Cerebellar nuclear complex (tissue), 1 donor: ENCODE measurements around the gene PRRX2.
"Not testable (repeated sequence)": the region's sequence is repeated elsewhere in the genome, so short reads cannot be mapped to it uniquely, and the experiment has no call there.

Experiments
- DNase-seq, 2 experiments: peaks; one replicate each; lab custom pipeline; 2025; lab: John Stamatoyannopoulos, UW

The PRRX2 gene

DNA sequence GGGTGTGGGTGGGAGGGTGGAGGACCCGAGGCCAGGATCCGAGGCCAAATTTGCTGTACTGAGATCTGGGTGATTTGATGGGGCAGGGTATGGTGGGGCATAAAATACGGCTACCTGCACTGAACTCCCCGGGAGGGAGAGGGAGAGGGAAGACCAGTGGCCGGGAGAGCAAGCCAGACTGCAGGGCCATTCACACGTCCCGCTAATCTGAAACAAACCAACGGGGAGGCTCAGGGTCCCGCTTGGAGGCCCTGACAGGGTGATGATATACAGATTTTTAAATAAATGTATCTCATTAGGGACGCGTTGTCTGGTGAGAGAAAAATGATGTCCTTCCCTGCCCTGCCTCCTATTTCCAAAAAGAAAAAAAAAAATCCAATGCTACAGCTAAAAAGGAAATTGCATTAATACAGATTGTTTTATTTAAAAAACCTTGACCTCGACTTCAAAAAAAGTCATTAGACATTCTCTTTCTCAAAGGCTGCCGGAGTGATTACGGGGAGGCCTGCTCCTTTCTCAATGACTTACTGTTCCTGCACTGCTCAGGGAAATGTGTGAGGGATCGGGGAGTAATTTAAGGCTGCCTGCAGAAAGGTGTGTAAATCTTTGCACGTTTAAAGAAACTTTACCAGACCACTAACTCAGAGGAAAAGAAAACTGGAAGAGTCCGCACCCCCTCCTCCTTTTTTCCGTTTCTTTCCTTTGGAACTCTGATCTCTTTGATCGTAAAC, 11.5 kb upstream of the PRRX2 start:
- no peak for DNase-seq

- no peak for DNase-seq
Measured at GRCh38 chr9:129654554-129655040, 10.8 kb upstream of the PRRX2 start.

GRCh38 chr9:129655154-129655553, 10.3 kb upstream of the PRRX2 start:
- no peak for DNase-seq

GRCh38 chr9:129655696-129656095, 9.8 kb upstream of the PRRX2 start:
- no peak for DNase-seq

GRCh38 chr9:129656795-129657390, 8.6 kb upstream of the PRRX2 start:
- DNase-seq: no peak

DNA sequence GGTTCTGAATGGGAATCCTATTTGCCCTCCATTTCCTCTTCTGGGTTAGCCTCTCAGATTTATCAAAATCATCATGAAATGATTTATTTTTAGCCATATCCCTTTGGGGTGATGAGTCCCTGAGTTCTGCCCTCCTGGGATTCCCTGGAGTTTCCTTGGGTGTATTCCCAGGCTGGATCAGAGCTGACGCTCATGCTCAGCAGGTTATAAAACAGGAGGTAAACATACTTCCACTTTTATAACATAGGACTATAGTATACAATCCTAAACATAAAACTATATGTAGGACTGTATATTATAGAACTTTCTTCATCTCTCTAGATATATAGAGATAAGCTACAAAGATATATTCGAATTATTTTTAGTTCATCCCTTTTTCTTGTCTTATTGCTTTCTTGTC, 4.4 kb upstream of the PRRX2 start:
- DNase-seq: no peak

DNA sequence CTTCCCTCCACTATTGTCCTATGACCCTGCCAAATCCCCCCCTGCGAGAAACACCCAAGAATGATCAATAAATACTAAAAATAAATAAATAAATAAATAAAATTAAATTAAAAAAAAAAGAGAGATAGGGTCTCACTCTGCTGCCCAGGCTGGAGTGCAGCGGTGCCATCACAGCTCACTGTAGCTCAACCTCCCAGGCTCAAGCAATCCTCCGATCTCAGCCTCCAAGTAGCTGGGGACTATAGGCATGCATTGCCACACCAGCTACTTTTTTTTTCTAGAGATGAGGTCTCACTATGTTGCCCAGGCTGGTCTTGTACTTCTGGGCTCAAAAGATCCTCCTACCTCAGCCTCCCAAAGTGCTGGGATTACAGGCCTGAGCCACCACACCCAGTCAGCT, 3.2 kb upstream of the PRRX2 start:
- DNase-seq: not testable (repeated sequence)

- DNase-seq: no peak
Measured at GRCh38 chr9:129664746-129665388, 580 bp upstream of the PRRX2 start.

DNA sequence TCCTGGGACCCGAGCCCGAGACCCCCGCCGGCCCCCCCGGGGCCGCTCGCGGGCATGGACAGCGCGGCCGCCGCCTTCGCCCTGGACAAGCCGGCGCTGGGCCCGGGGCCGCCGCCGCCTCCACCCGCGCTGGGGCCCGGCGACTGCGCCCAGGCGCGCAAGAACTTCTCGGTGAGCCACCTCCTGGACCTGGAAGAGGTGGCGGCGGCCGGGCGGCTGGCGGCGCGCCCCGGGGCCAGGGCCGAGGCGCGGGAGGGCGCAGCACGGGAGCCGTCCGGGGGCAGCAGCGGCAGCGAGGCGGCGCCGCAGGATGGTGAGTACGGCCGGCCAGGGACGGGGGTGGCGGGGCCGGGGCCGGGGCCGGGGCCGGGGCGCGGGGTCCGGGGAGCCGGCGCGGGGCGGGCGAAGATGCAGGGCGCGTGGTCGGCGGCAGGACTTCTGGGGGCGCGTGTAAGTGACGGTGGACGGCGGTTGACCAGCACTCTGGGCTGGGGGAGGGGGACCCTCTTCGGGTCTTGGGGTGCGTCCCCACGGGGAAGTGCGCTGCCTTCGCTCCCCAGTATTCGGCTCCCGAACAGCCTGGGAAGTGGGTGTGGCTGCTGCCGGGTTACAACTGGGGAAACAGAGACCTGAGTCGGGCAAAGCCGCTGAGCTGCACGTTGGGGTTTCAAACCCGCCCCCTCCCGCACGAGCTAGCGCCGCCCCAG, 520 bp downstream of the PRRX2 start:
- DNase-seq: no peak

- no peak for DNase-seq
Measured at GRCh38 chr9:129666575-129666974, 1.1 kb downstream of the PRRX2 start.

DNA sequence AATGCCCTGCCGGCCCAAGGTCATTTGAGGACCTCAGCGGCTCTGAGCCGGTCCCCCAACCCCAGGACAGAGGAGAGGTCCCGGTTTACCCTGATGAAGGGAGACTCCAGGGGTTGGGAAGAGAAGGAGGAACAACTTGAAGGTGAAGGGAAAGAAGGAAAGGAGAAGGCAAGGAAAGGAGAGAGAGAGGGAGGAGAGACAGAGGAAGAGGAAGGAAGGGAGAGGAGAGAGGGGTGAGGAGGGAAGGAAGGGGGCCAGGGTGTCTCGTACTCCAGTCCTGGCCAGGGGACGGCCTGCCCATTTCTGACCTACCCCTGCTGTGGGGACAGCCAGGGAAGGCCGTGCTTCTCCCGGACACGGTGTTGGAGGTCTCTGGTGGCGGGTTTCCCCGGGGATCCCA, 1.9 kb downstream of the PRRX2 start:
- DNase-seq: no peak

DNA sequence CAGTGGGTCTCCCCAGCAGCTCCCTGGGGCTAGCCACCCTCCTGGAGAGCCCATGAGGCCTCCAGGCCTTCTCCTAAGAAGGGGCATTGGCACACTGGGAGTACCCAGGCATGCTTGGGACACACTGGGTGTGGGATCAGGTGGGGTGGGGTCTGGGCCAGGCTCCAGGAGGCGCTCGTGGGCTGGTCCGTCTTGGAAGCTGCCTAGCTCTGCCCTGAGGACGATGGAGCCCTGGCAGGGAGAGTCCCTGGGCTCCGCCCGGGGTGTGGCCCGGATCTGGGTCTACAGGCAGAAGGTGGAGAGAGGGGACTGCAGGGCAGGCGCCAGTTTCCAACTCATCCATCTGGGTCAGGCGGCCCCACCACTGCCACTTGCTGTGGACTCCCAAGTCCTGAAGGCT, 2.4 kb downstream of the PRRX2 start:
- no peak for DNase-seq

- no peak for DNase-seq
Measured at GRCh38 chr9:129669141-129669718, 3.8 kb downstream of the PRRX2 start.

- no peak for DNase-seq
Measured at GRCh38 chr9:129669946-129670345, 4.5 kb downstream of the PRRX2 start.

DNA sequence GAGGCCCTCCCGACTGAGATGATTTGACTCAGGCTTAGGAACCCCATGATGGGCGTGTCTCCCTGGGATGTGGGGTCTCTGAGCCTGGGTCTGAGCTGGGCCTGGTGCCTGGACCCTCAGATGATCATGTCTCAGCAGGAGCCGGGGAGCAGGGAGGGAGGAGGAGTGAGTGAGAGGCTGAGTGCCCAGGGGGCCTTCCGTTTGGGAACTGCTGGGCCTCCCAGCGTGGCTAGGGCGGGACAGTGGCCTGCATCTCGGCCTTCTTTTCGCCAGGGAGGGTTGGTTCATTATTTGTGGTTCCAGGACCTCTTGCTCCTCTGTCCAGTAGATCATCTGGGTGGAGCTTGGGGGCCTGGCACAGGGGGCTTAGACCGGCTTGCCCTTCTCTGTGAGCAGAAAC, 5.6 kb downstream of the PRRX2 start:
- DNase-seq: no peak

DNA sequence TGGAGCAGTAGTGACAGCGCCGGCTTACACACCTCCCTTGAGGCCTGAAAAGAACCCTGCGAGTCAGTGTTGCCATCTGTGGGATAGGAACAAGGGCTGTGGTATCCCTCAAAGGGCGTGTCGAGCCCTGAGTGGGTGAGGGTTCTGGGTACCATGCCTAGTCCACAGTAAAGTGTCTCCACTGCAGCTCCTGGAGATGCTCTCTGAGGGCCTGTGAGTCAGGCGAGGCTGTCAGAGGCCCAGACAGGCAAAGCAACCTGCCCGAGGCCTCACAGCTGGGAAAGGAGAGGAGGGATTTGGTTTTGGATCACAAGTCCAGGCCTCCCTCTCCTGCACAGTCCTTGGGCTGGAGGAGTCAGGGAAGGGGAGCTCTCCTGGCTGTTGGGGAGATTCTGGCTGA, 6.1 kb downstream of the PRRX2 start:
- DNase-seq: no peak

- DNase-seq: no peak
Measured at GRCh38 chr9:129672702-129673101, 7.3 kb downstream of the PRRX2 start.

GRCh38 chr9:129673602-129674001, 8.2 kb downstream of the PRRX2 start:
- DNase-seq: no peak

DNA sequence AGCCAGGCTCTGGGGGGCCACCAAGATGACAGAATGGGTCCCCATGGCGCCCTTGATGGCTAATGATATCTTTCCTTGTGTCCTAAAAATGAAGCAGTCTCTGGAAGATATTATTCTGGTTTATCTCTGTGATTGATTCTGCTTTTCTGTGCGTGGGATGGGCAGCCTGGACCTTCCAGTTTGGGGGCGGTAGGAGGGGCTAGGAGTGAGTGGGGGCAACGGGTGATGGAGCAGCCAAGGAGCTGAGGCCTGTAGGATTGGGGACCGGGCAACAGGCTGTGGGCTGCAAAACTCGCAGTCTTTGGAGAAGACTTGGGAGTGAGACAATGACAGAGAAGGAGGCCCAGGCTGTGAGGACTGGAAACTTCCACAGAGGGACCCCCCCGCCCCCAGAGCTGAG, 8.8 kb downstream of the PRRX2 start:
- DNase-seq: no peak

DNA sequence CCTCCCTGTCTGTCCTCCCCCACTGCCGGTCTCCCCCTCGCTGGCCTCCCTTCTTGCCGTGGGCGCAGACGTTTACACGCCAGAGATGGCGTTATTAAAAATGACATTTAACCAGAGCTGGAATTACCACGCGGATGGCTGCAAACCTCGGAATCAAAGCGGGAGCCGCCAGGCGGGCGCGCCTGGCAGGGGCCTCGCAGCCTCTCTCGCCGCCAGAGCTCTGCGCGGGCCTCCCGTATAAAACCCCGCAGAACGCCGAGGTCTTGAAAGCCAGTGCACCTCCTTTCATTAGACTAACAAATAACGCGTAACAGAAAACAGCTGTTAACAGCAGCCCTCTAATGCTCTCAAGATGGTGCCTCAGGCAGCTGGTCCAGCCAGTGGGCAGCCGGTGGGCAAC, 10.2 kb downstream of the PRRX2 start:
- DNase-seq: no peak

GRCh38 chr9:129676287-129676686, 10.8 kb downstream of the PRRX2 start:
- DNase-seq: no peak

DNA sequence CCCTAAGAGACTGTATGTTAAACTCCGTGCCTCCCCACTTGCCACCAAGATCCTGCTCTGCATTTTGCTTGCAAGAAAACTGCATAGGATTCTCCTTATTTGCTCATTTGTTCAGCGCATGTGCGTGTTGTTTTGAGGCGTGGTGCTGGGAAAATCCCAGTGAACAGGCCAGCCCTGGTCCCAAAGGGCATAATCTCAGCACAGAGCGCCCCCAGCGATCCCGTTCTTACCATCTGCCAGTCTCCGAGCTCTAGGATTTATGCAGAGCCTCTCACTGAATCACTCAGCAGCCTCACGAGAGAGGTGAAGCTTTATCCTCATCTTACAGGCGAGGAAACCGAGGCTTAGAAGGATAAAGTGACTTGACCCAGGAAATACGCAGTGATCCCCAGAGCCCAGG, 11.5 kb downstream of the PRRX2 start:
- no peak for DNase-seq
